Fibroblast of pulmonary artery (primary cell): ENCODE data around the gene APCDD1L.
"Not testable (repeated sequence)": the region's sequence is repeated elsewhere in the genome, so short reads cannot be mapped to it uniquely, and the experiment has no call there.

Experiments used
- DNase-seq: peaks from one replicate; pipeline ENCODE4 v3.0.0-alpha.2; 2010; ENCODE audit warnings: low read depth
- H3K4me3 ChIP-seq: replicated peaks from 2 replicates; pipeline ENCODE4 v1.5.1; 2011; ENCODE audit warnings: low read depth, mild to moderate bottlenecking, control low read depth, low read length, moderate library complexity
- TF ChIP-seq, protein P1 (sequence below): IDR thresholded peaks from 2 replicates; pipeline ENCODE4 v1.5.1; 2011; ENCODE audit warnings: mild to moderate bottlenecking, control low read depth, low read length, inconsistent platforms; ENCODE audit errors: missing control alignments

The APCDD1L gene

DNA sequence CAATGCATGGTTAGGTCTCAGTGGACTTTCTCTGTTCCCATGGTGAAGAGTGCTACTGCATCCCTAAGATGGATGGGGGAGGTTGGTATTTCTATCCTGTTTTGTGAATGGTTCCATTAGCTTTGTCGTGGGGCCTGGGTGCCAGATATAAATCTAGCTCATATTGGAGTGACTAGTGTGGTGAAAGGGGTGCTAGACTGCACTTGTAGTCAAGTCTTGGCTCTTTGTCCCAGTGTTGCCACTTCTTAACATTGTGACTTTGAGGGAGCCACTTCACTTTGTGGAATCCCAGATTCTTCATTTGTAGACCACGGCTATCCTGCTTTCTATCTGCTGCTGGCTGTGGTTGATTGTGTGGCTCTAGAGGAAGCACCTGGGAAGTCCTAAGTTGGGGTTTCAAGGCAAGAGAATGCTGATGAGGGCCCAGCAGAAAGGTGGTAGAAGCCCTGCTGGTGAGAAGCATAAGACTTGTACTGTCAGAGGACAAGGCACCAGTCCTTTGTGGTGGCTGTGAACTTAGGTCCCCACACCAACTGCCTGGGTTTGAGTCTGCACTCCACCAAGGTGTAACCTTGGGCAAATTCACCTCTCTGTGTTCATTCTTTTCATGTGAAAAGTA lies 82.1 kb downstream of the APCDD1L start:
- DNase-seq = no peak
- no peak overlapping the region for H3K4me3 ChIP-seq
- TF ChIP-seq, protein P1, sequence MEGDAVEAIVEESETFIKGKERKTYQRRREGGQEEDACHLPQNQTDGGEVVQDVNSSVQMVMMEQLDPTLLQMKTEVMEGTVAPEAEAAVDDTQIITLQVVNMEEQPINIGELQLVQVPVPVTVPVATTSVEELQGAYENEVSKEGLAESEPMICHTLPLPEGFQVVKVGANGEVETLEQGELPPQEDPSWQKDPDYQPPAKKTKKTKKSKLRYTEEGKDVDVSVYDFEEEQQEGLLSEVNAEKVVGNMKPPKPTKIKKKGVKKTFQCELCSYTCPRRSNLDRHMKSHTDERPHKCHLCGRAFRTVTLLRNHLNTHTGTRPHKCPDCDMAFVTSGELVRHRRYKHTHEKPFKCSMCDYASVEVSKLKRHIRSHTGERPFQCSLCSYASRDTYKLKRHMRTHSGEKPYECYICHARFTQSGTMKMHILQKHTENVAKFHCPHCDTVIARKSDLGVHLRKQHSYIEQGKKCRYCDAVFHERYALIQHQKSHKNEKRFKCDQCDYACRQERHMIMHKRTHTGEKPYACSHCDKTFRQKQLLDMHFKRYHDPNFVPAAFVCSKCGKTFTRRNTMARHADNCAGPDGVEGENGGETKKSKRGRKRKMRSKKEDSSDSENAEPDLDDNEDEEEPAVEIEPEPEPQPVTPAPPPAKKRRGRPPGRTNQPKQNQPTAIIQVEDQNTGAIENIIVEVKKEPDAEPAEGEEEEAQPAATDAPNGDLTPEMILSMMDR = no peak

DNA sequence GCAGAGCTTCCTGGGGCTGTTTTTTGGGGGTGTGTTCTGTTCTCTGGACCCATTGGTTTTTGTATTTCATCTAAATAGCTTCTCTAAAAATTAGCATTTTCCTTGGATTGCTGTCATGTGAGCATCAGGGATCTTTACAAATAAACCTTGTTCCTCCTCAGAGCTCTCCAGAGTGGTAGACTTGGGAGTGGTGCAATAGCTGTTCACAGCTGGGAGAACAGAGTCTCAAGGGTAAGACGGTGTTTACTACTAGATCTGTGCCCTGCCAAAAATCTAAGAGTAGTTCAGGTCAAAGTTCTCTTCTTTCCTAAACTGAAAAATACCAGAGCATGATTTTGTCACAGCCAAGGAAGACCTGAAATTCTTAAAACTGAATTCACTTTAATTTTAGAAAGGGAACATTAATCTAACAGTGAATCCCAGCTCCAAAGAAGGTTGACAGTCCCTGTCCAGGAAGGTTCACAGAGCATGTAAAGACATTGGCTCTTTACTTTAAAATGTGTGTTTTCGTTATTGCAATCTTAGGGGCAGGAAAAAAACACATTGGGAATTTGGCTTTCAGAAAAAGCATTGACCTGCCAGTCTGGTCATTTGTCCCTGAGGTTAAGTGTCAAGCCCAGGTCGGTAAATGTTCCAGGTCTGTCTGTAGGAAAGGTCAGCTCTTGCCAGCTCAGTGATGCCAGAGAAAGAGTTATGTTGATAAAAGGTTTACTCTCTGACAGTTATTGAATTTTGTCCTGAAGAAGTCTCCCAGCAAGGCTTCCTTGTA lies 82.8 kb downstream of the APCDD1L start:
- TF ChIP-seq, protein P1 = no peak
- peak; percentile 51 for DNase-seq
- no peak overlapping the region for H3K4me3 ChIP-seq

DNA sequence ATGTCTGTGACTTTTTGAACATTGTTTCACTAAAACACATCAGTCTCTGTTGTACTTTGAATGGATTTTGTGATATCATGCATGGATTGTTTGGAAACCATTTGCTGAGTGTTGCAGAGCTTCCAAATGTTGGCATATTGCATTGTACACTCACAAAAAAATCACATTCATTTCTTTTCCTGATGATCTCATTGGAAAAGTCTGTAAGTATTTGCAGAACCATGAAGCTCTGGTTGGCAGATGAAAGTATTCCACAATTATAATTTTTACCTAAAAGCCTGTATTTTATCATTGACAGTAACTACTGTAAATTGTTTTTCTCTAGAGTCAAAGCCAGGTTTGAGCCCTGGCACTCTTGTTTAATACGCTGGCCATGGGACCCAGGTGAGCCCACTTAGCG lies 84.1 kb downstream of the APCDD1L start:
- DNase-seq = no peak

DNA sequence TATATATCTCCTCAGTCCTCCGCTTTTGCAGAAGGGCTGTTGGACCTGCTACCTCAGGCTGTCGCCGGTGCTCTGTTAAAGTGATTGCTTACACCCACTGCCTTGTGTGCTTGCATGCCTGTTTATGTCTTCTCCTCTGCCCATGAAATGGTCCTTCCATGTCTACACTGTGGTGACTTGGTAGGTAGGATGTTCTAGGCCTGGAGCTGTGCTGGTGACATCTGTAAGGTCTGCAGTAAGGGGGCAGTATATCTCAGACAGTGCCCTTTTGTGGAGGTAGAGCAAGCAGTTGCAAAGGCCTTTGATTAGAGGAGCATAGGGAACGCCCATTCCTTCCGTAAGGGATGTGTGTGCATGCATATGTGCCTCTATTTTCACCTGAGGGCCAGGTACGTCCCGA lies 85.9 kb downstream of the APCDD1L start:
- TF ChIP-seq, protein P1 = no peak
- DNase-seq = no peak
- H3K4me3 ChIP-seq = no peak overlapping the region

More for the DNA sequence above, 84.1 kb downstream of the APCDD1L start:
- H3K4me3 ChIP-seq = no peak overlapping the region
- TF ChIP-seq, protein P1 = no peak

DNA sequence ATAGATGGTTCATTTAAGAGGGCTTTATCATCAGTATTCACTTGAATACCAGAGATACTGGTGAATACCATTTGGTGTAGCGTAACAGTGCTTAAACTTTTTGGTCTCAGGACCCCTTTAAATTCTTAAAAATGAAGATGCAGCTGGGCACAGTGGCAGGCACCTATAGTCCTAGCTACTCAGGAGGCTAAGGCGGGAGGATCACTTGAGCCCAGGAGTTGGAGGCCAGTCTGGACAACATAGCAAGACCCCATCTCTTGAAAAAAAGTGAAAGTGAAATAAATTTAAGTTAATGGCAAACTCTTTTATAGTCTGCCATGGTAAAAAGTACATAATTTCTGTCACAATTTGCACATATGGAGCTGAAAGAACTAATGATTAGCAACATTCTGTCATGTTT lies 86.8 kb downstream of the APCDD1L start:
- TF ChIP-seq, protein P1 = no peak
- no peak for DNase-seq

DNA sequence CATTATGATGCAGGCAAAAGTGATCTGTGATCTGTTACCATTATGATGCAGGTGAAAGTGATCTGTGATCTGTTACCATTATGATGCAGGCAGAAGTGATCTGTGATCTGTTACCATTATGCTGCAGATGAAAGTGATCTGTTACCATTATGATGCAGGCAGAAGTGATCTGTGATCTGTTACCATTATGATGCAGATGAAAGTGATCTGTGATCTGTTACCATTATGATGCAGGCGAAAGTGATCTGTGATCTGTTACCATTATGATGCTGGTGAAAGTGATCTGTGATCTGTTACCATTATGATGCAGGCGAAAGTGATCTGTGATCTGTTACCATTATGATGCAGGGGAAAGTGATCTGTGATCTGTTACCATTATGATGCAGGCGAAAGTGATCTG lies 87.6 kb downstream of the APCDD1L start:
- DNase-seq, H3K4me3 ChIP-seq: not testable (repeated sequence)

More for the DNA sequence above, 86.8 kb downstream of the APCDD1L start:
- no peak overlapping the region for H3K4me3 ChIP-seq

DNA sequence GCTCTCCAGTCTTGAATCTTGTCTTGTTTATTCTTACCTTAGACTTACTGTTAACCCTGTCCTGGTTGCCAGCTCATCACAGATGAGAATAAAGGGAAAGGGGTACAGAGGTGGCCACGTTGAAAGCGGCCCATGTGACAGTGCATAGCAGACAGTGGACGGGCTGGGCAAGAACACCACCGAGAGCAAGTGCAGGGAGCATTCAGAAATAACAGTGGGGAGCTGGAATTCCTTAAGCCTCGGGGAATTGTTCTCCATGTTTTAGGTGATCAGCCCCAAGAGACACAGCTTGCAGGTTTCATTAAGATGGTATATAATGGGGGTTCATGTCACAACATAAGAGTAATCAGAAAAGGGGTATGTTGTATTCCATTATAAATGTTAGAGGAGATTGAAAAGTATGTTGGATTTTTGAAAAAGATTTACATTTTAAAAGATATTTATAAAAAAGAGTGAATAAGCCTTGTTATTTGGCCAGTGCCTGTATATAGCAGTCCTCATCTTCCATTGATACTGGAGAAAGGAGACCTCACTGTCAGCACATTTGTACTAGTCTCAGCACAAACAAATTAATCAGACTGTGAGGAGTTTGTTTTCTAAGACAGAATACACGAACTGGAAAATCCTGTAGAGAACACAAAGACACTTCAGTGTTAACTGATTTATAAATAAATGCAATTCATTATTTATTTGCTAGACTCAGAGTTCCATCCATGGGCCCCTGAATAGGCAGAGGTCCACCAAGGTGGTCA lies 90.8 kb downstream of the APCDD1L start:
- no peak overlapping the region for H3K4me3 ChIP-seq
- DNase-seq = no peak
- TF ChIP-seq, protein P1 = no peak
